Fibroblast of skin of scalp (primary cell): ENCODE data around the gene MARS2.
"Not testable (repeated sequence)": the region's sequence is repeated elsewhere in the genome, so short reads cannot be mapped to it uniquely, and the experiment has no call there.

ENCODE experiments used
- DNase-seq: peaks from one replicate; pipeline ENCODE4 v3.0.0-alpha.2; 2013

The MARS2 gene

GRCh38 chr2:197706839-197707207 is 1.7 kb downstream of the MARS2 start:
- DNase-seq = no peak

GRCh38 chr2:197707316-197708213 is 2.4 kb downstream of the MARS2 start:
- peak; percentile 57 for DNase-seq

GRCh38 chr2:197708331-197708730 is 3.2 kb downstream of the MARS2 start:
- peak; percentile 31 for DNase-seq

DNA sequence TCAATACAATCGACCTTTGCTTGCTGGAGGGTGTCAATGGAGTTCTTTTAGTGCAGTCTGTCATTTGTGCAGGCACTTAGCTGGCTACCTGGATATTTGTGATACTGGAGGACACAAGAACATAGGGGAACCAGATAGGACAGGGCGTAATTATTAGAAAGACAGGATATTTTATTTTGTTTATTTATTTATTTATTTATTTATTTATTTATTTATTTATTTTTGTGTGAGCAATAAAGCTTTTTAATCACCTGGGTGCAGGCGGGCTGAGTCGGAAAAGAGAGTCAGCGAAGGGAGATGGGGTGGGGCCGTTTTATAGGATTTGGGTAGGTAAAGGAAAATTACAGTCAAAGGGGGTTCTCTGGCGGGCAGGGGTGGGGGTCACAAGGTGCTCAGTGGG is 4.0 kb downstream of the MARS2 start:
- not testable (repeated sequence) for DNase-seq

DNA sequence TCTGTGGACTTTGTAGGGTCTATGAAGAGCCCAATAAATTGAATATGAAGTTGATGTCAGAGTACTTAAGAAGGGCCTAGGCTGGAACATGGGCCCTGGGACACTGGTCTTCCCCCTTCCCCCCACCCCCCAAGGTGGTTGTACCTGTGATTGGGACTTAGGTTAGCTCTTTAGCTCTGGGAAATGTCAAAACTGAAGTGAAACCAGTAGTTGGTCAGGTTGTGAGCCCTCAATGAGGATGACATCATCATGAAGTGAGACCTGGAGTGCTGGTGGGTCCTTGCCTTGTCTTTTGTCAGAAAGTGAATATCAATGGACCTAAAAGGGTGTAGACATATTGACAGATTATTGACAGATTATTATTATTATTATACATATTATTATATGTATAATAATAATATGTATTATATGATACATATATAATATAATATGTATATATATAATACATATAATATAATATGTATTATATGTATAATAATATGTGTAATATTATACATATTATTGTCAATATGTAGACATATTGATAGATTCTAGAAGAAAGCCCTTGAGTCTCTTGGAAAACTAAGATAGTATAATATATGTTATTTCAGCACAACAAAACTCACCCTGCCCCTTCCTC is 5.4 kb downstream of the MARS2 start:
- DNase-seq = no peak

GRCh38 chr2:197711578-197711977 is 6.4 kb downstream of the MARS2 start:
- no peak for DNase-seq

GRCh38 chr2:197713271-197713670 is 8.1 kb downstream of the MARS2 start:
- no peak for DNase-seq

DNA sequence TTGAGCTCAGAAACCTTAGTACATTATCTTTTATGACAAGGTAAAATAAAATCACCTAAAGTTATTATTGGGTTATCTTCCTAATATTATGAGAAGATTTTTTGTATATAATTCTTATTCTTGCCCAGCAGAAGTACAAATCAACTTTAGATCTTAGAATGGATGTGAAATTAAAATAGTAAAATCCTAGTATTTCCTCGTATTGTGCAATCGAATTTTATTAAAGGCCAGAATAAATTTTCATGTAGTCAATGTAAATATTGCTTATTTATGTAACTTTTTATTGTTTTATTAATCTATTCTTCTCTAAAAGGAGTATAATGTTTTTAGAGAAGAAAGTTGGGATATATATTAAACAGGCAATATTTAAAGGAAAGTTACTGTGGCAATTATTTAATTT is 12.7 kb downstream of the MARS2 start:
- DNase-seq = no peak

- DNase-seq = no peak
These were observed 21.8 kb downstream of the MARS2 start for GRCh38 chr2:197727011-197727410.

DNA sequence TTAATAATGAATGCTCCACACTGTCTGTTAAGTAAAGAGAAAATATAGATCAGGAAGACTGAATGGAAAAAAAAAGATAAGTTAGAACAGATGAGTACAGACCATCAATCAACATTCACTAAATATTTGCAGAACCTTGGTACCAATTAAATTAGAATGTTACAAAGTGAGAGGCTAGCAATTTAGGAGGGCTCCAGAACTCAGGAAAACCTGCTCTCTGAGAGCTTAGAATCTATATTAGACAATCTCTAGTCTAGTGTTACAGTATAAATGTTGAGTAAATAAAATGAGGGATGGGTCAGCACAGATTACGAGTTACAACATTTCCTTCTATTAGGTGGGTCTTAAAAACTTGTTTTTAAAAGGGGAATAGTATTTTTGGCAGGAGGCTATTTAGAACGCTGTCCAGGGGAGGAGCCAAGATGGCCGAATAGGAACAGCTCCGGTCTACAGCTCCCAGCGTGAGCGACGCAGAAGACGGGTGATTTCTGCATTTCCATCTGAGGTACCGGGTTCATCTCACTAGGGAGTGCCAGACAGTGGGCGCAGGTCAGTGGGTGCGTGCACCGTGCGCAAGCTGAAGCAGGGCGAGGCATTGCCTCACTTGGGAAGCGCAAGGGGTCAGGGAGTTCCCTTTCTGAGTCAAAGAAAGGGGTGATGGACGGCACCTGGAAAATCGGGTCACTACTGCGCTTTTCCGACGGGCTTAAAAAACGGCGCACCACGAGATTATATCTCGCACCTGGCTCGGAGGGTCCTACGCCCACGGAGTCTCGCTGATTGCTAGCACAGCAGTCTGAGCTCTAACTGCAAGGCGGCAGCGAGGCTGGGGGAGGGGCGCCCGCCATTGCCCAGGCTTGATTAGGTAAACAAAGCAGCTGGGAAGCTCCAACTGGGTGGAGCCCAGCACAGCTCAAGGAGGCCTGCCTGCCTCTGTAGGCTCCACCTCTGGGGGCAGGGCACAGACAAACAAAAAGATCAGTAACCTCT is 23.7 kb downstream of the MARS2 start:
- not testable (repeated sequence) for DNase-seq

- DNase-seq = no peak
These were observed 35.0 kb downstream of the MARS2 start for GRCh38 chr2:197740200-197740599.
